ENCODE data around the gene PINLYP. TPM values are rescaled to one million over a fixed set of nuclear protein-coding genes. Genes with fewer than 3 reads are reported as not detected.

PINLYP gene
- total RNA-seq, 1 donor from 2014 or later: 2.2 TPM

GRCh38 chr19:43575955-43576878, 616 bp downstream of the PINLYP start:
- Histone ChIP-seq H3K36me3 (no peaks in the 10 kb centered on the region), H3K27ac (peak overlapping the region; percentile 67 to 86), H3K27me3 (no peaks in the 10 kb centered on the region), H3K4me3 (peak overlapping the region; percentile 76 to 87), H3K4me1 (peaks cover 10 to 12% of the 10 kb centered on the region in 2 donors), H3K9me3 (no peaks in the 10 kb centered on the region)
- no peak for DNase-seq (ENCODE audit: low spot score in 2 of 2)
- intact Hi-C loops (cut with DNase I): loop anchor here (1.0 to 2.0 kb wide), 4 partner anchors 20 to 92 kb away; partner anchors contain the start of genes IRGQ and ZNF576
- TF ChIP-seq CTCF (IDR thresholded peaks at IDR 0.05): no peak

GRCh38 chr19:43578787-43579186, 3.2 kb downstream of the PINLYP start:
- no peak for TF ChIP-seq CTCF (IDR thresholded peaks at IDR 0.05)
- intact Hi-C loops (cut with DNase I): no loop called here

GRCh38 chr19:43581467-43581866, 5.9 kb downstream of the PINLYP start:
- H3K4me3 ChIP-seq: peak overlapping the region in 1 of 2 donors; percentile 61
- H3K9me3 ChIP-seq: no peaks in the 10 kb centered on the region
- peak overlapping the region; percentile 16 to 57 for H3K27ac ChIP-seq
- H3K4me1 ChIP-seq: peaks cover 6% of the 10 kb centered on the region in 2 donors
- intact Hi-C loops (cut with DNase I): no loop called here
- DNase-seq (ENCODE audit: low spot score in 2 of 2): no peak
- TF ChIP-seq CTCF (IDR thresholded peaks at IDR 0.05): no peak
- no peaks in the 10 kb centered on the region for H3K36me3 ChIP-seq
- no peaks in the 10 kb centered on the region for H3K27me3 ChIP-seq

More at GRCh38 chr19:43578787-43579186, 3.2 kb downstream of the PINLYP start:
- peaks cover 14 to 16% of the 10 kb centered on the region in 2 donors for H3K4me1 ChIP-seq
- no peaks in the 10 kb centered on the region for H3K27me3 ChIP-seq
- H3K4me3 ChIP-seq: no peak overlapping the region
- no peaks in the 10 kb centered on the region for H3K9me3 ChIP-seq
- no peak for DNase-seq (ENCODE audit: low spot score in 2 of 2)
- H3K36me3 ChIP-seq: no peaks in the 10 kb centered on the region
- H3K27ac ChIP-seq: no peak overlapping the region

- no peak for TF ChIP-seq CTCF (IDR thresholded peaks at IDR 0.05)
- Histone ChIP-seq H3K4me1 (peaks cover 6% of the 10 kb centered on the region in 2 donors), H3K27ac (no peak overlapping the region), H3K36me3 (no peaks in the 10 kb centered on the region), H3K9me3 (no peaks in the 10 kb centered on the region), H3K4me3 (no peak overlapping the region), H3K27me3 (no peaks in the 10 kb centered on the region)
- no peak for DNase-seq (ENCODE audit: low spot score in 2 of 2)
- intact Hi-C loops (cut with DNase I): no loop called here
Observed at GRCh38 chr19:43582495-43582894, 6.9 kb downstream of the PINLYP start.

- Histone ChIP-seq H3K9me3 (no peaks in the 10 kb centered on the region), H3K27me3 (no peaks in the 10 kb centered on the region), H3K4me1 (peaks cover 6% of the 10 kb centered on the region in 2 donors), H3K36me3 (peaks cover 0 to 2% of the 10 kb centered on the region in 2 donors), H3K27ac (no peak overlapping the region), H3K4me3 (no peak overlapping the region)
- TF ChIP-seq CTCF (IDR thresholded peaks at IDR 0.05): no peak
- intact Hi-C loops (cut with DNase I): no loop called here
- DNase-seq (ENCODE audit: low spot score in 2 of 2): no peak
Observed at GRCh38 chr19:43584484-43584883, 8.9 kb downstream of the PINLYP start.

Measured in ascending aorta (tissue), 2 donors.